NCI-H345 (cell line): ENCODE data around the gene RNF115.
"Not testable (repeated sequence)": the region's sequence is repeated elsewhere in the genome, so short reads cannot be mapped to it uniquely, and the experiment has no call there.

Experiments used
- DNase-seq: peaks from one replicate; lab custom pipeline; 2025; lab: John Stamatoyannopoulos, UW

RNF115 gene

GRCh38 chr1:145823565-145824498 lies at the start of gene RNF115, which contains the start of gene POLR3C:
Gene RNF115, minus strand, starts transcription at chr1:145824095. Its CDS starts 222 bp downstream, at chr1:145823873.
Gene POLR3C, plus strand, starts transcription at chr1:145824200. Its CDS starts 1,577 bp downstream, at chr1:145825777.
- peak; percentile 96 for DNase-seq

GRCh38 chr1:145871994-145872924 lies 48.4 kb upstream of the RNF115 start:
- DNase-seq, result no peak

GRCh38 chr1:145868232-145868631 lies 44.3 kb upstream of the RNF115 start:
- DNase-seq, result no peak

GRCh38 chr1:145863282-145864018 lies 39.6 kb upstream of the RNF115 start:
- DNase-seq, result no peak

GRCh38 chr1:145859491-145860023 lies 35.7 kb upstream of the RNF115 start:
- peak; percentile 97 for DNase-seq

- peak; percentile 99 for DNase-seq
Observed at GRCh38 chr1:145858901-145859490, 35.1 kb upstream of the RNF115 start, which contains the start of gene PIAS3. Gene PIAS3, minus strand, starts transcription at chr1:145859081. Its CDS starts 91 bp downstream, at chr1:145858990.

GRCh38 chr1:145858238-145858900 lies 34.5 kb upstream of the RNF115 start:
- peak; percentile 78 for DNase-seq

GRCh38 chr1:145857170-145857569 lies 33.3 kb upstream of the RNF115 start:
- DNase-seq, result no peak

GRCh38 chr1:145855426-145855948 lies 31.6 kb upstream of the RNF115 start:
- no peak for DNase-seq

GRCh38 chr1:145849356-145850160 lies 25.7 kb upstream of the RNF115 start:
- no peak for DNase-seq

- no peak for DNase-seq
Observed at GRCh38 chr1:145847827-145848226, 23.9 kb upstream of the RNF115 start.

- peak; percentile 53 for DNase-seq
Observed at GRCh38 chr1:145846201-145846612, 22.3 kb upstream of the RNF115 start.

- peak; percentile 91 for DNase-seq
Observed at GRCh38 chr1:145845514-145846161, 21.7 kb upstream of the RNF115 start, which contains the start of gene NUDT17. Gene NUDT17, plus strand, starts transcription at chr1:145845630. Its CDS starts 11 bp downstream, at chr1:145845641.

GRCh38 chr1:145845144-145845513 lies 21.2 kb upstream of the RNF115 start:
- no peak for DNase-seq

GRCh38 chr1:145843031-145843430 lies 19.1 kb upstream of the RNF115 start:
- DNase-seq, result no peak

- DNase-seq, result no peak
Observed at GRCh38 chr1:145837656-145838055, 13.8 kb upstream of the RNF115 start.

- not testable (repeated sequence) for DNase-seq
Observed at GRCh38 chr1:145830810-145831209, 6.9 kb upstream of the RNF115 start.

GRCh38 chr1:145828367-145829026 lies 4.6 kb upstream of the RNF115 start:
- no peak for DNase-seq
